GM12878 (cell line): ENCODE measurements around the gene ZNFX1. TPM values are rescaled to one million over a fixed set of nuclear protein-coding genes. Genes with fewer than 3 reads are reported as not detected.
A peak's percentile ranks its signal among the peaks of the same experiment; 100 is the strongest.

ENCODE experiments used
- BACH1 ChIP-seq: fragments of 450-650 bp; IDR thresholded peaks from 2 replicates; pipeline ENCODE4 v1.6.1; 2017; ENCODE audit warnings: mild to moderate bottlenecking, borderline replicate concordance
- BHLHE40 ChIP-seq, 2 experiments: fragments of 450-650 bp in 1 of 2; IDR thresholded peaks; 2 replicates each; pipeline ENCODE4 v1.6.1; 2011 to 2017; ENCODE audit warnings: low read depth in 2 of 2, borderline replicate concordance in 1 of 2, improper control_type of control experiment in 1 of 2, low read length in 1 of 2, mild to moderate bottlenecking in 1 of 2
- BMI1 ChIP-seq: fragments of 450-650 bp; IDR thresholded peaks from 2 replicates; pipeline ENCODE4 v1.6.1; 2016; ENCODE audit warnings: mild to moderate bottlenecking, moderate library complexity, borderline replicate concordance
- CHD1 ChIP-seq: IDR thresholded peaks from 2 replicates; pipeline ENCODE4 v1.6.1; 2012; ENCODE audit warnings: low read depth, low read length, improper control_type of control experiment
- IRF4 ChIP-seq: IDR thresholded peaks from 2 replicates; pipeline ENCODE4 v1.6.1; 2011; ENCODE audit warnings: low read depth, low read length
- KDM1A ChIP-seq: fragments of 200-600 bp; sonication (generic); IDR thresholded peaks from 2 replicates; pipeline ENCODE4 v1.6.1; 2016; ENCODE audit warnings: borderline replicate concordance
- LARP7 ChIP-seq: fragments of 450-650 bp; IDR thresholded peaks from 2 replicates; pipeline ENCODE4 v1.6.1; 2017; ENCODE audit warnings: mild to moderate bottlenecking
- MYC ChIP-seq: IDR thresholded peaks from 2 replicates; pipeline ENCODE4 v1.6.1; 2011; ENCODE audit warnings: mild to moderate bottlenecking, low read length, moderate library complexity, inconsistent platforms; ENCODE audit not compliant: insufficient read depth, insufficient replicate concordance, insufficient read length, severe bottlenecking
- PML ChIP-seq: IDR thresholded peaks from 2 replicates; pipeline ENCODE4 v1.6.1; 2012; ENCODE audit warnings: low read length, inconsistent platforms
- POLR2A ChIP-seq: IDR thresholded peaks from 2 replicates; pipeline ENCODE4 v1.6.1; 2011; ENCODE audit warnings: low read depth, mild to moderate bottlenecking, low read length
- POLR2AphosphoS2 ChIP-seq: IDR thresholded peaks from 2 replicates; pipeline ENCODE4 v1.6.1; 2011; ENCODE audit warnings: low read depth, mild to moderate bottlenecking, low read length, improper control_type of control experiment, moderate library complexity
- RBBP5 ChIP-seq: fragments of 200-600 bp; sonication (generic); conservative IDR thresholded peaks from 2 replicates; pipeline ENCODE4 v1.6.1; 2016
- TARDBP ChIP-seq: IDR thresholded peaks from 2 replicates; pipeline ENCODE4 v1.6.1; 2016; ENCODE audit warnings: borderline replicate concordance
- TBL1XR1 ChIP-seq: IDR thresholded peaks from 2 replicates; pipeline ENCODE4 v1.6.1; 2012; ENCODE audit warnings: low read depth, low read length, improper control_type of control experiment
- ZNF274 ChIP-seq: IDR thresholded peaks from one replicate; pipeline ENCODE4 v1.8.0; 2011; ENCODE audit not compliant: insufficient read length, insufficient read depth
- ZNF384 ChIP-seq: IDR thresholded peaks from 2 replicates; pipeline ENCODE4 v1.6.1; 2012; ENCODE audit warnings: low read depth, mild to moderate bottlenecking, low read length, improper control_type of control experiment, borderline replicate concordance
- polyA plus RNA-seq, 11 experiments: library from polyadenylated mRNA; depleted of rRNA in 4 of 11; unstranded in 6 of 11; stranded (reverse) in 5 of 11; fragments of >200 nt; fragmentation: Nextera tagmentation in 4 of 11; fragmentation: Illumina TruSeq in 1 of 11; extraction: Ambion mirVana in 4 of 11; extraction: Trizol in 1 of 11; gene quantifications; 1 replicate in 1 of 11; 2 replicates in 10 of 11; pipeline versions ENCODE4 v1.2.1 to v1.2.3, GENCODE V29; 2011 to 2016; ENCODE audit warnings: inconsistent platforms in 2 of 11, missing spikeins in 2 of 11, low read depth in 1 of 11
- total RNA-seq, 4 experiments: library from RNA; depleted of rRNA in 3 of 4; stranded (reverse); fragments of >200 nt in 3 of 4; fragmentation: Illumina TruSeq in 1 of 4; extraction: Trizol in 1 of 4; gene quantifications; 2 replicates each; pipeline versions ENCODE4 v1.2.1 to v1.2.3, GENCODE V29; 2013 to 2021
- TF ChIP-seq, protein P1 (sequence below): IDR thresholded peaks from 2 replicates; pipeline ENCODE4 v1.6.1; 2011; ENCODE audit warnings: borderline replicate concordance, low read depth, mild to moderate bottlenecking, moderate library complexity, mixed read lengths, low read length; ENCODE audit not compliant: insufficient read depth; ENCODE audit errors: extremely low read length
- TF ChIP-seq, protein P2 (sequence below): fragments of 450-650 bp; IDR thresholded peaks from 2 replicates; pipeline ENCODE4 v1.6.1; 2016; ENCODE audit warnings: mild to moderate bottlenecking, moderate library complexity, borderline replicate concordance
- TF ChIP-seq, protein P3 (sequence below): fragments of 450-650 bp; IDR thresholded peaks from 2 replicates; pipeline ENCODE4 v1.6.1; 2014; ENCODE audit warnings: mild to moderate bottlenecking
- TF ChIP-seq, protein P4 (sequence below): fragments of 150-350 bp; IDR thresholded peaks from 2 replicates; pipeline ENCODE4 v1.6.1; 2016; ENCODE audit warnings: low read depth, low read length
- TF ChIP-seq, protein P5 (sequence below): fragments of 150-350 bp; IDR thresholded peaks from 2 replicates; pipeline ENCODE4 v1.6.1; 2014; ENCODE audit warnings: mild to moderate bottlenecking, low read depth, low read length

ZNFX1 gene
- total and polyA plus RNA-seq, 10 of the 15 experiments (the other 5 are each of a cell fraction or from before 2014, with no cell fraction given) = 7.4 to 31.5 (median 25.6) TPM

DNA sequence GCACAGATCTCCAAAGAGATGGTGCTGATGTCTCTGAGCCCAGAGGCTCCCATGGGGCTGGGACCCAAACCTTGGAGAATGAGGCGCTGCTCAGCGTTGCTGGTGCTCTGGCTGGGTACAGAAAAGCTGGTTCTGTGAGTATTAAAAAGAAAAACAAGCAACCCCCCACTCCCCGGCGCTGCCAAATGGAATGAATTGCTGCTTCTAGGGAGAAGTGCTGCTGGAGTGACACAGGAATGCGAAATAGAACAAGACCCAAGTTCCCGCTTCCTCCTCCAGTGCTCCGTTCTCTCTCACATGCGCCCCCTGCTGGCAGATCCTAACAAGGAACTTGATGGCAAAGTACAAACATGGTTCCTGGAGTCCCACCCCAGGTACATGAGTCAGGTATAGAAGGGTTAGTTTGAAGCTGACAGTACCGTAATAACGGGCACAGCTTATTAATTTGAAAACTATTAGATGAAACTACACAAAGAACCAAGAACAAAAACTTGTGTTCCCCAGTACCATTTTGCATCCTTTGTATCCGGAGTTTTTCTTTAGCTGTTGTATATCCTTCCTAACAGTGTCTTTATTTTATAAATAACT is 60.8 kb downstream of the ZNFX1 start (continued):
- TF ChIP-seq, protein P1, sequence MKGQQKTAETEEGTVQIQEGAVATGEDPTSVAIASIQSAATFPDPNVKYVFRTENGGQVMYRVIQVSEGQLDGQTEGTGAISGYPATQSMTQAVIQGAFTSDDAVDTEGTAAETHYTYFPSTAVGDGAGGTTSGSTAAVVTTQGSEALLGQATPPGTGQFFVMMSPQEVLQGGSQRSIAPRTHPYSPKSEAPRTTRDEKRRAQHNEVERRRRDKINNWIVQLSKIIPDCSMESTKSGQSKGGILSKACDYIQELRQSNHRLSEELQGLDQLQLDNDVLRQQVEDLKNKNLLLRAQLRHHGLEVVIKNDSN = no peak
- TF ChIP-seq KDM1A (no peak), BACH1 (no peak), BHLHE40 (IDR thresholded peaks at IDR 0.05; ENCODE audit: borderline replicate concordance in 1 of 2, low read depth in 2 of 2, low read length in 1 of 2) (no peak), IRF4 (peak; percentile 68), POLR2A (no peak), CHD1 (no peak), RBBP5 (no peak), TARDBP (no peak), MYC (no peak), POLR2AphosphoS2 (no peak), ZNF274 (no peak), PML (no peak), BMI1 (no peak), TBL1XR1 (no peak), LARP7 (no peak), ZNF384 (no peak)
- TF ChIP-seq, protein P2, sequence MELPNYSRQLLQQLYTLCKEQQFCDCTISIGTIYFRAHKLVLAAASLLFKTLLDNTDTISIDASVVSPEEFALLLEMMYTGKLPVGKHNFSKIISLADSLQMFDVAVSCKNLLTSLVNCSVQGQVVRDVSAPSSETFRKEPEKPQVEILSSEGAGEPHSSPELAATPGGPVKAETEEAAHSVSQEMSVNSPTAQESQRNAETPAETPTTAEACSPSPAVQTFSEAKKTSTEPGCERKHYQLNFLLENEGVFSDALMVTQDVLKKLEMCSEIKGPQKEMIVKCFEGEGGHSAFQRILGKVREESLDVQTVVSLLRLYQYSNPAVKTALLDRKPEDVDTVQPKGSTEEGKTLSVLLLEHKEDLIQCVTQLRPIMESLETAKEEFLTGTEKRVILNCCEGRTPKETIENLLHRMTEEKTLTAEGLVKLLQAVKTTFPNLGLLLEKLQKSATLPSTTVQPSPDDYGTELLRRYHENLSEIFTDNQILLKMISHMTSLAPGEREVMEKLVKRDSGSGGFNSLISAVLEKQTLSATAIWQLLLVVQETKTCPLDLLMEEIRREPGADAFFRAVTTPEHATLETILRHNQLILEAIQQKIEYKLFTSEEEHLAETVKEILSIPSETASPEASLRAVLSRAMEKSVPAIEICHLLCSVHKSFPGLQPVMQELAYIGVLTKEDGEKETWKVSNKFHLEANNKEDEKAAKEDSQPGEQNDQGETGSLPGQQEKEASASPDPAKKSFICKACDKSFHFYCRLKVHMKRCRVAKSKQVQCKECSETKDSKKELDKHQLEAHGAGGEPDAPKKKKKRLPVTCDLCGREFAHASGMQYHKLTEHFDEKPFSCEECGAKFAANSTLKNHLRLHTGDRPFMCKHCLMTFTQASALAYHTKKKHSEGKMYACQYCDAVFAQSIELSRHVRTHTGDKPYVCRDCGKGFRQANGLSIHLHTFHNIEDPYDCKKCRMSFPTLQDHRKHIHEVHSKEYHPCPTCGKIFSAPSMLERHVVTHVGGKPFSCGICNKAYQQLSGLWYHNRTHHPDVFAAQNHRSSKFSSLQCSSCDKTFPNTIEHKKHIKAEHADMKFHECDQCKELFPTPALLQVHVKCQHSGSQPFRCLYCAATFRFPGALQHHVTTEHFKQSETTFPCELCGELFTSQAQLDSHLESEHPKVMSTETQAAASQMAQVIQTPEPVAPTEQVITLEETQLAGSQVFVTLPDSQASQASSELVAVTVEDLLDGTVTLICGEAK = no peak
- TF ChIP-seq, protein P3, sequence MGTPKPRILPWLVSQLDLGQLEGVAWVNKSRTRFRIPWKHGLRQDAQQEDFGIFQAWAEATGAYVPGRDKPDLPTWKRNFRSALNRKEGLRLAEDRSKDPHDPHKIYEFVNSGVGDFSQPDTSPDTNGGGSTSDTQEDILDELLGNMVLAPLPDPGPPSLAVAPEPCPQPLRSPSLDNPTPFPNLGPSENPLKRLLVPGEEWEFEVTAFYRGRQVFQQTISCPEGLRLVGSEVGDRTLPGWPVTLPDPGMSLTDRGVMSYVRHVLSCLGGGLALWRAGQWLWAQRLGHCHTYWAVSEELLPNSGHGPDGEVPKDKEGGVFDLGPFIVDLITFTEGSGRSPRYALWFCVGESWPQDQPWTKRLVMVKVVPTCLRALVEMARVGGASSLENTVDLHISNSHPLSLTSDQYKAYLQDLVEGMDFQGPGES = no peak
- TF ChIP-seq, protein P4, sequence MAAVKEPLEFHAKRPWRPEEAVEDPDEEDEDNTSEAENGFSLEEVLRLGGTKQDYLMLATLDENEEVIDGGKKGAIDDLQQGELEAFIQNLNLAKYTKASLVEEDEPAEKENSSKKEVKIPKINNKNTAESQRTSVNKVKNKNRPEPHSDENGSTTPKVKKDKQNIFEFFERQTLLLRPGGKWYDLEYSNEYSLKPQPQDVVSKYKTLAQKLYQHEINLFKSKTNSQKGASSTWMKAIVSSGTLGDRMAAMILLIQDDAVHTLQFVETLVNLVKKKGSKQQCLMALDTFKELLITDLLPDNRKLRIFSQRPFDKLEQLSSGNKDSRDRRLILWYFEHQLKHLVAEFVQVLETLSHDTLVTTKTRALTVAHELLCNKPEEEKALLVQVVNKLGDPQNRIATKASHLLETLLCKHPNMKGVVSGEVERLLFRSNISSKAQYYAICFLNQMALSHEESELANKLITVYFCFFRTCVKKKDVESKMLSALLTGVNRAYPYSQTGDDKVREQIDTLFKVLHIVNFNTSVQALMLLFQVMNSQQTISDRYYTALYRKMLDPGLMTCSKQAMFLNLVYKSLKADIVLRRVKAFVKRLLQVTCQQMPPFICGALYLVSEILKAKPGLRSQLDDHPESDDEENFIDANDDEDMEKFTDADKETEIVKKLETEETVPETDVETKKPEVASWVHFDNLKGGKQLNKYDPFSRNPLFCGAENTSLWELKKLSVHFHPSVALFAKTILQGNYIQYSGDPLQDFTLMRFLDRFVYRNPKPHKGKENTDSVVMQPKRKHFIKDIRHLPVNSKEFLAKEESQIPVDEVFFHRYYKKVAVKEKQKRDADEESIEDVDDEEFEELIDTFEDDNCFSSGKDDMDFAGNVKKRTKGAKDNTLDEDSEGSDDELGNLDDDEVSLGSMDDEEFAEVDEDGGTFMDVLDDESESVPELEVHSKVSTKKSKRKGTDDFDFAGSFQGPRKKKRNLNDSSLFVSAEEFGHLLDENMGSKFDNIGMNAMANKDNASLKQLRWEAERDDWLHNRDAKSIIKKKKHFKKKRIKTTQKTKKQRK = no peak
- TF ChIP-seq, protein P5, sequence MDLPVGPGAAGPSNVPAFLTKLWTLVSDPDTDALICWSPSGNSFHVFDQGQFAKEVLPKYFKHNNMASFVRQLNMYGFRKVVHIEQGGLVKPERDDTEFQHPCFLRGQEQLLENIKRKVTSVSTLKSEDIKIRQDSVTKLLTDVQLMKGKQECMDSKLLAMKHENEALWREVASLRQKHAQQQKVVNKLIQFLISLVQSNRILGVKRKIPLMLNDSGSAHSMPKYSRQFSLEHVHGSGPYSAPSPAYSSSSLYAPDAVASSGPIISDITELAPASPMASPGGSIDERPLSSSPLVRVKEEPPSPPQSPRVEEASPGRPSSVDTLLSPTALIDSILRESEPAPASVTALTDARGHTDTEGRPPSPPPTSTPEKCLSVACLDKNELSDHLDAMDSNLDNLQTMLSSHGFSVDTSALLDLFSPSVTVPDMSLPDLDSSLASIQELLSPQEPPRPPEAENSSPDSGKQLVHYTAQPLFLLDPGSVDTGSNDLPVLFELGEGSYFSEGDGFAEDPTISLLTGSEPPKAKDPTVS = no peak
